Measurements from ENCODE around the gene RPLP2.

- no peak for TF ChIP-seq POLR2A (IDR thresholded peaks at IDR 0.05; ENCODE audit: low read depth, low read length)
- 0 out of 2 replicates have a peak, but pooled peaks have one; percentile 7 for TF ChIP-seq POLR2AphosphoS5 (IDR thresholded peaks at IDR 0.05; ENCODE audit: low read depth, low read length)
Measured at GRCh38 chr11:769887-770641, 39.7 kb upstream of the RPLP2 start.

Measured in GM12891 (cell line).